ENCODE data around the gene SERPINC1.

DNA sequence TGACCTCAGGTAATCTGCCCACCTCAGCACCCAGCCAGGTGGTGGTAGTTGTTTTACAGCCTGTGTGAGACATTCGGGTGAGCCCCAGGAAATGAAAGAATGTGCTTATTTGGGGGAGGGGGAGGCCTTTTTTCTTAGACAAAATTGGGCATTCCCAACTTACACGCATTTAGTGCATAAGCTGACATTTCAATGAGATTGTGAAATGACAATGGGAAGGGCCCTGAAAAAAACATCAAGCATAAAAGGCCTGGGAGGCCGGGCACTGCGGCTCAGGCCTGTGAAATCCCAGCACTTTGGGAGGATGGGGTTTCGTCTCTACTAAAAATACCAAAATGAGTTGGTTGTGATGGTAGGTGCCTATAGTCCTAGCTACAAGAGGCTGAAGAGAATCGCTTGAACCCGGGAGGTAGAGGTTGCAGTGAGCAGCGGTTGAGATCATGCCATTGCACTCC is 54.3 kb downstream of the SERPINC1 start:
- TF ChIP-seq CTCF (IDR thresholded peaks at IDR 0.05), result no peak
- TF ChIP-seq POLR2A (IDR thresholded peaks at IDR 0.05), result no peak
- no peak for TF ChIP-seq POLR2AphosphoS5 (IDR thresholded peaks at IDR 0.05)
